MM.1S (cell line): ENCODE measurements around the gene PTPRN2.

Experiments
- CTCF ChIP-seq: fragments of 300-600 bp; sonication (generic); IDR thresholded peaks from 2 replicates; pipeline ENCODE4 v1.5.1; 2016; ENCODE audit warnings: antibody characterized with exemption, low read length, mixed read lengths
- EZH2 ChIP-seq: fragments of 300-600 bp; sonication (generic); optimal IDR thresholded peaks from 2 replicates; pipeline ENCODE3; 2017; ENCODE audit warnings: low read depth, mild to moderate bottlenecking, antibody characterized with exemption, low read length, mixed read lengths

DNA sequence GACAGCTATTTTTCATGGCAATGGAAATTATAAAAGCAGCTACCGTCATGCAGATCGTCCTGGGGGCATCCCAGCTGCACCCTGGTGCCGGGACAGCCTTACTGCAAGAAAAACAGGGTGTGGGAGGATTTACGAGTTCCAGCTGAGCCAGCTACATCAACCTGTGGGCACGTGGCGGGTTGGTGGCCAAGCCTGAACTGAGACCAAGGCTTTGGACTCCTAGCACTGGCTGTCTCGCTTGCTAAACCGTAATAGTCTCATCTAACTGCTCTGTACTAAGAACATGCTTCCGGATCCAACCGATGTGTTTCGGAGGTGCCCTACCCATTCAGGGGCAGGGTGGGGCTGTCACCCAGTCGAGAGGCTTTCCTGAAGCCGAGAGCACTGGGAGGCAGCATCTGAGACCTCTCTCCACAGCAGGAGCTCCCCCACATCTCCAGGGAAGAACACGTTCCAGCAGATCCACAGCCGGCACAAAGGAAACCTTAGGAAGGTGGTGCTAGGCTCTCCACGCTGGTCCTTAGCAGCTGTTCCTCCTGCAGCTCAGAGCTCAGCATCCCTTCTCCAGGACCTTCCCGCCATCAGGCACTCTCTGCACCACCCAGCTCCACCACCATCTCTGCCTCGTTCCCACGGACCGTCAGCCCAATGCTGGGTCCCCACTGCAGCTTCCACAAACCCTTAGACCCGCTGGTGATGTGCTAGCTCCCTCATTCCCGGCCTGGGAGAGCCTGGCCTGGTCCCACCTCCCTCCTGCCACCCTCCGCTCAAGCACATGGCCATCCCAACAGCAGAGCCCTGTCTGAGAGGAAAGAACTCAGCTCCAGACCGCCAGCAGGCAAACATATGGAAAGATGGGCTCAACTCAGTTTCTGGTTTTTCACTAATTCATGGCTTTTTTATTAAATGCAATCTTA is 158.5 kb downstream of the PTPRN2 start:
- TF ChIP-seq CTCF (no peak), EZH2 (no peak)
